ENCODE data around the gene PHF24.

Gene PHF24

GRCh38 chr9:34987160-34987901, 29.2 kb downstream of the PHF24 start:
- Histone ChIP-seq H3K36me3 (ENCODE audit: insufficient read depth, low read length) (no peaks in the 10 kb centered on the region), H3K9ac (ENCODE audit: insufficient read length) (no peak overlapping the region)
- TF ChIP-seq EZH2 (IDR thresholded peaks at IDR 0.05) (no peak), FOXP2 (optimal IDR thresholded peaks at IDR 0.05; ENCODE audit: control extremely low read depth, extremely low read length, insufficient read depth) (no peak), POLR2AphosphoS5 (IDR thresholded peaks at IDR 0.05; ENCODE audit: borderline replicate concordance, low read depth, low read length) (no peak)

DNA sequence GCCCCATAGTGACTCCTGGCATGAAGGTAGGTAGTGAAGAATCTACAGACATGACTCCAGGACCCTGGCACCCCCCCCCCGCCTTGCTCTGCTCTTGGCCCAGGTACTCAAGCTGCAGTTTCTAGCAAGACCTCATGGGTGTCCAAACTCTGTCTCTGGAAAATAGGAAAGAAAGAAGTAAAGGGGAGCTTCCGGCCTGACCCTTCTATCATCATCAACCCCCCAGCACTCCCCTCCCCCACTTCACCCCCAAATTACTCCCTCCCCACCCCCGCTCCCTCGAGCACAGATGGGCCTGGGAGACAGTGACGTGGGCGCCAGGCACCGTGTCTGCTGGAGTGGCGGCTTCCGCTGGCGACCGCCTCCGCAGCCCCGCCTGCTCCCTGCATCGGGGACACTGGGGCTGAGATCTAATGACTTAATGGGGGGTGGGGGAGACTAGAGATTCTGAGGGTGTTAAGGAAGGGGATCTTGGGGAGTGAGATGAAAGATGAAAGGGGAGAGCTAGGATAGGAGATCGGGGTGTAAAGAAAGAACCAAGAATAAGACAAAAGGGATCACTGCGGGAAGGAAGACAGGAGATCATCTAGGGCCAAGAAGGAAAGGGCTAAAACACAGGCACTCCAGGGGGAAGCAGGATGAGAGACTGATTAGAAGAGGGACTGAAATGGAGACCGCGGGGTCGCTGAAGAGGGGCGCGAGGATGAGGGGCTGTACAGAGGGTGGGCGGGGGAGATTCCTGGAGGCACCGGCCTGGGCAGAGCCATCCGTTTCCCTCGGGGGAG, 30.3 kb downstream of the PHF24 start:
- no peaks in the 10 kb centered on the region for H3K9me3 ChIP-seq (ENCODE audit: low read depth, low read length)
- H3K27ac ChIP-seq: no peak overlapping the region
- no peak for DNase-seq (ENCODE audit: low read depth, low spot score)
- peak overlapping the region; percentile 64 for H3K9ac ChIP-seq (ENCODE audit: insufficient read length)
- H3K4me3 ChIP-seq: peak overlapping the region; percentile 89
- H3K36me3 ChIP-seq (ENCODE audit: insufficient read depth, low read length): no peaks in the 10 kb centered on the region
- TF ChIP-seq POLR2AphosphoS5 (IDR thresholded peaks at IDR 0.05; ENCODE audit: borderline replicate concordance, low read depth, low read length) (0 out of 2 replicates have a peak, but pooled peaks have one; percentile 31), EZH2 (IDR thresholded peaks at IDR 0.05) (no peak), FOXP2 (optimal IDR thresholded peaks at IDR 0.05; ENCODE audit: control extremely low read depth, extremely low read length, insufficient read depth) (no peak)

More at GRCh38 chr9:34987160-34987901, 29.2 kb downstream of the PHF24 start:
- no peak for DNase-seq (ENCODE audit: low read depth, low spot score)
- H3K27ac ChIP-seq: no peak overlapping the region
- H3K4me3 ChIP-seq: no peak overlapping the region
- no peaks in the 10 kb centered on the region for H3K9me3 ChIP-seq (ENCODE audit: low read depth, low read length)

DNA sequence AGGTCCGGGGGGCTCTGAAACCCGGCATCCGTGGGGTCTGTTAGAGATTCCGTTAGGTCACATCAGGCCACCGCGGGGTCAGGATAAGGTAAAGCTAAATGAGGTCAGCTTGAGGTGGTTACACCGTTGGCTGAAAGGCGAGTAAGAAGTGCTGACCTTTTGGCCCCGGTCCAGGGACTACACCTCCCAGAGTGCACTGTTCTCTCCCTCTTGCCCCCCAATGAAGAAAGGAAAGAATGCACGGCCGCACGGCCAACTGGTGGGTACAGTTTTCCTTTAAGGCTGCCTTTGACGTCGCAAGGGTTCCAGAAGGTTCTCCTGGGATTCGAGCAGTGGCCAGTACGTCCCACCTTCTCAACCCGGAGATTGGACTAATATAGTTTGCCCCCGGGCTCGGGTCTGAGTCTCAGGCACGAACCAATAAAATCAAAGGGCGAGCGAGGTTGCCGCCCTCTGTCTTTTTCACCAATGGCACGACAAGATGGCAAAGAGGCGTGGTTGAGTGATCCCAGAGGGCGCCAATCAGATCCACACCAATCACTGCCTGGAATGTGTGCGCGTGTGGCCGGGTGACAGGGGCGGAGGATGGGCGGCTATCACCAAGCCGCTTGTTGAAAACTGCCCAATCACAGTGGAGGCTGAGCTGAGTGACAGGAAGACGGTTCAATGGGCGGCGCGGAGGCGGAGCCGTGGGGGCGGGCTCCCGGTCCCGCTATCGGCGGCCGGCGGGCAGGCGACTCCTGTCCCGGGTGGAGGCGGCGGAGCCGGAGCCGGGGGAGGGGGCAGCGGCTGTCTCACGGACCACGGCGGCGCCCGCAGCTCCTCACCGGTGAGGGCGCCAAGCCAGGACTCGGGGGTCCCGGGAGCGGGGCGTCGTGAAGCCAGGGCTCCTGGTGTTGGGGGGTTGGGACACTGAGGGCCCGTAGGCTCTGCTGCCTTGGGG, 31.2 kb downstream of the PHF24 start, which contains the start of gene DNAJB5:
Gene DNAJB5 (plus strand): TSS at position 743 of the 943 bp plus-strand sequence. CDS start 886 bp downstream, outside the sequence.
- TF ChIP-seq POLR2AphosphoS5 (IDR thresholded peaks at IDR 0.05; ENCODE audit: borderline replicate concordance, low read depth, low read length) (peak; percentile 29; the same call in 1 of the 2 replicates), FOXP2 (optimal IDR thresholded peaks at IDR 0.05; ENCODE audit: control extremely low read depth, extremely low read length, insufficient read depth) (peak; percentile 63), EZH2 (IDR thresholded peaks at IDR 0.05) (no peak)
- no peaks in the 10 kb centered on the region for H3K9me3 ChIP-seq (ENCODE audit: low read depth, low read length)
- H3K27ac ChIP-seq: no peak within 1 kb of the TSS
- no peaks in the 10 kb centered on the region for H3K36me3 ChIP-seq (ENCODE audit: insufficient read depth, low read length)
- peak; percentile 96 for DNase-seq (ENCODE audit: low read depth, low spot score)
- H3K9ac ChIP-seq (ENCODE audit: insufficient read length): peak within 1 kb of the TSS; percentile 82
- H3K4me3 ChIP-seq: peak within 1 kb of the TSS; percentile 89

GRCh38 chr9:34989946-34990635, 32.0 kb downstream of the PHF24 start:
- TF ChIP-seq EZH2 (IDR thresholded peaks at IDR 0.05) (no peak), FOXP2 (optimal IDR thresholded peaks at IDR 0.05; ENCODE audit: control extremely low read depth, extremely low read length, insufficient read depth) (no peak), POLR2AphosphoS5 (IDR thresholded peaks at IDR 0.05; ENCODE audit: borderline replicate concordance, low read depth, low read length) (no peak)
- H3K27ac ChIP-seq: no peak overlapping the region
- H3K9me3 ChIP-seq (ENCODE audit: low read depth, low read length): no peaks in the 10 kb centered on the region
- H3K9ac ChIP-seq (ENCODE audit: insufficient read length): peak overlapping the region; percentile 82
- H3K36me3 ChIP-seq (ENCODE audit: insufficient read depth, low read length): no peaks in the 10 kb centered on the region
- H3K4me3 ChIP-seq: peak overlapping the region; percentile 89
- DNase-seq (ENCODE audit: low read depth, low spot score): no peak

DNA sequence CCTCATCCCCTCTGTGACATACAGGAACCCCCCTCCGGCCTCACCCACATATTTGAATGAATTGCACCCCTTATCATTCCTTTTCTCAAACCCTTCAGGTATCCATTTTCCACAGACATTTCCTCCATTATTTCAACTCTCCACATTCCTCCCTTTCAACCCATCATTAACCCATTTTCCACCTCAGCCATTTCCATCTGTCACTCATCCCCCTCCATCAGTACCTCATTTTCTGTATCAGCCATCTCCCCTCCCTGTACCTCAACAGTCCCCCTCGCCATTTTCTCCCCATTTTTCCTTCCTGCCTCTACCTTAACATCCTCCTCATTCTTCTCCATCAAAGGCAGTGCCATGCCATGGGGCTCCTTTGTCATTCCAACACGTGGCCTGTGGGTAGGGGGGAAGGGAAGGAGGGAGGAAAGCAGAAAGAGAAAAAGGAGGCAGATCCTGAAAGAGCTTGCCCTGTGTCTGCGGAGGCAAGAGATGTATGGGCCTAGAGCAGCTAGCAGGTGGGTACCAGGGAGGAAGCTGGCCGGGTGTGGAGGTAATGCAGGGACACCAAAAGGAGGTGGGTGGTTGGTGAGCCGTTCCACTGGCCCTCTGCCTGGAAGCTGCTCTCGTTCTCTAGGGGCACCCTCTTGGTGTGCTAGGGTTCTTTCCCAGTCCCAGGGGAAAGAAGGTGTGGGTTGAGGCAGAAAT, 33.0 kb downstream of the PHF24 start:
- no peak overlapping the region for H3K9ac ChIP-seq (ENCODE audit: insufficient read length)
- H3K9me3 ChIP-seq (ENCODE audit: low read depth, low read length): no peaks in the 10 kb centered on the region
- no peak overlapping the region for H3K27ac ChIP-seq
- no peaks in the 10 kb centered on the region for H3K36me3 ChIP-seq (ENCODE audit: insufficient read depth, low read length)
- no peak for TF ChIP-seq POLR2AphosphoS5 (IDR thresholded peaks at IDR 0.05; ENCODE audit: borderline replicate concordance, low read depth, low read length)
- no peak for TF ChIP-seq EZH2 (IDR thresholded peaks at IDR 0.05)
- TF ChIP-seq FOXP2 (optimal IDR thresholded peaks at IDR 0.05; ENCODE audit: control extremely low read depth, extremely low read length, insufficient read depth): no peak
- no peak overlapping the region for H3K4me3 ChIP-seq
- DNase-seq (ENCODE audit: low read depth, low spot score): no peak

- no peak overlapping the region for H3K4me3 ChIP-seq
- TF ChIP-seq FOXP2 (optimal IDR thresholded peaks at IDR 0.05; ENCODE audit: control extremely low read depth, extremely low read length, insufficient read depth) (no peak), POLR2AphosphoS5 (IDR thresholded peaks at IDR 0.05; ENCODE audit: borderline replicate concordance, low read depth, low read length) (no peak), EZH2 (IDR thresholded peaks at IDR 0.05) (no peak)
- no peak for DNase-seq (ENCODE audit: low read depth, low spot score)
- no peak overlapping the region for H3K27ac ChIP-seq
- no peaks in the 10 kb centered on the region for H3K9me3 ChIP-seq (ENCODE audit: low read depth, low read length)
- H3K36me3 ChIP-seq (ENCODE audit: insufficient read depth, low read length): no peaks in the 10 kb centered on the region
- no peak overlapping the region for H3K9ac ChIP-seq (ENCODE audit: insufficient read length)
Measured at GRCh38 chr9:34991607-34992375, 33.7 kb downstream of the PHF24 start.
